GM20431 (cell line): ENCODE measurements around the gene HOXB7.

Source experiments
- in situ Hi-C: fragments of 300-500 bp; cut with MseI, MboI; formaldehyde crosslinking; loops from one replicate; pipeline ENCODE4 v1.15.0; 2020; ENCODE audit warnings: low sequenced_read_pairs; ENCODE audit not compliant: unreplicated experiment

The HOXB7 gene

DNA sequence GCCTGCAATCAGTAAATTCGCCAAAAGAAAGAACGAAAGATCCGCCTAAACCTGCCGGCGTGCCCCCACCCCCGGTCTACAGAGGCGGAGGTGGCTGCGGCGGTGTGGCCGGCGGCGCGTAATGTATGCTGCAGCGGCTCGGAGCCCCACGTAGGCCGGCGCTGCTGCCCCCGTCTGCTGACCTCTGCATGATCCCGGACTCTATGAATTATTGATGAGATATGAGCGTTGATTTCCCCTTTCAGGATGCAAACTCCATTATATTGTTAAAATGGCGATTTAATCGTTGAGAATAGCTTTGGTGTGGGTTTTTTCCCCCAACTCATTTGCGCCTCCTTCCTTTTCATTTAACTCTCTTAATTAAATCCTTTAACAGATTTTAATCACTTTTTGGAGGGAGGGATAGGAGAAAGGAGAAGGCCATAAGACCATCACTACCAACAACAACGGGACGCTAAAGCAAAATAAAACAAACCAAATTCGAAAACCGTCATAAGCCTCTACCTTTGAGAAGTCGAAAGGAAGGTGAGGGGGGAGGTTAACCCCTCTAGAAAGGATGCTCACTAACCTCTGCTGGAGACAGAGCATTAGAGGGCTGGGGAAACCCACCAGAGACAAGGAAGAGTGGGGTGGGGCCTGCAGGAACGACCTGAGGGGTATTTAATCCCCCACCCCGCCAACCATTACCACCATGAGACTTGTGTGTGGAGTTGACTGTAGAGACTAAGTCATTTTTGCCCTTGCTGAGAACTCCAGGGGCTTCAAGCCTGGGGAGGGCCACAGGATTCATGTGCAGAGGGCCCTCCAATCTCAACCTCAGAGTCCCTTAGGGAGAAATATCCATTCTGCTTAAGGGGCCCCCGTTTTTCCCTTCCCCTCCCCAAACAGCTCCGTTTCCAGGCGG, 24.2 kb downstream of the HOXB7 start:
- in situ Hi-C loops: no loop called here

DNA sequence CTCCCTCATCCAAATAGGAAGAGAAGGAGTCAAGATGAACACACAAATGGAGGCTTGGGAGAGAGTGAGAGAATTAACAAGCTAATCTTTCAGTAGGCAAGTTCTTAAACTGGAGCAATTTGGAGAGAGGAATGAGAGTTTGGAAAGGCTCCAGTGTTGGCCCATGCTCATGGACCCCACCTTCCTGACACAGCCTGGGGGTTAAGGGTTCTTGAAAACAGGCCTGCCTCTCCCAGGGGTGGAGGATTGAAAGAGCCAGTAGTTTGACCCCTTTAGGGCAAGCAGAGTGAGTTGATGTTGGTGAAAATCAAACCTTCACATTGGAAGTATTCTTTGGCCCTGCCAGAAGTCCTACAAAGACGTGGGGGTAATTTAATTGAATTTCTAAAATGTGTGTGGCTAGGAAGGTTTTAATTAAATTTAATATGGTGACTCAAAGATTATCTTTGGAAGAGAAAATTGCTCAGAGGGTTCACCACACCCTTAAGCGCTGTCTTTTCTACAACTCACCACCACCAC, 26.5 kb downstream of the HOXB7 start:
- in situ Hi-C loops: no loop called here

DNA sequence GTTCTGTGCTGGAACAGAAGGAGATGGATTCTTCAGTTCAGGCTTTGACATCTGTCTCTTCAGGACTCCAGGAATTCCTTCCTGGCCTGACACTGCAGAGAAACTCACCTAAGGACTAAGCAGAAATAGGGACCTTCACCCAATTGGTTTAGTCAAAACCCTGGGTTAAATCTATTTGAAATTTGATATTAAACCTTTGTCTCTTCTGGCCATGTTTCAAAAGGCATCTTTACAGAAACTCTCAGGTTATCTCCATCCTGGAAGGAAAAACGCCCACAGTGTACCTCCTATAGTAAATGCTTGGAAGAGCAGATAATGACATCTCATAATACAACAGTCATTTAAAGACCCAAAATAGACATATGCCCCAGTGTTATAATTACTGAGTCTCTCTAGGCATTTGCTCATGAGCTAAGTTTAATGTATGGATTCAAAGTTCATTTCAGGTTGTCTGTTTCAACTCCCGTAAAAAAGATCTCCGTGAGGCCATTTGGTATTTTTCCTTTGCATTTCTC, 27.1 kb downstream of the HOXB7 start:
- in situ Hi-C loops: no loop called here

DNA sequence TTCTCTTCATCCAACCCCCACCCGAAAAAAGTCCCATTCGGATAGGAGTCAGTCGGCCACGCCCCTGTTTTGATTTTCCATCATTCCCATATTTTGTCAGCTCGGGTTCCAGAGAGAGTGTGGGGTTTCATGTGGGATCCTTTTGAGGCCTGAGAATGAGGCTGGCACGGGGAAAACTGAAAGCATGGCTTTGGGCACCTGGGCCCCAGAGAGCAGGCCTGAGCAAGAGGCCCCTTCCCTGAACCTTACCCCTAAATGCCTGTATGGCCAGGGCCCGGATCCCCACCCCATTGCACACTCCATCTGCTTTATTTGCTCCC, 28.1 kb downstream of the HOXB7 start:
- in situ Hi-C loops: no loop called here

GRCh38 chr17:48579760-48580554, 30.9 kb downstream of the HOXB7 start:
- in situ Hi-C loops: no loop called here

GRCh38 chr17:48579471-48579759, 31.4 kb downstream of the HOXB7 start:
- in situ Hi-C loops: no loop called here

DNA sequence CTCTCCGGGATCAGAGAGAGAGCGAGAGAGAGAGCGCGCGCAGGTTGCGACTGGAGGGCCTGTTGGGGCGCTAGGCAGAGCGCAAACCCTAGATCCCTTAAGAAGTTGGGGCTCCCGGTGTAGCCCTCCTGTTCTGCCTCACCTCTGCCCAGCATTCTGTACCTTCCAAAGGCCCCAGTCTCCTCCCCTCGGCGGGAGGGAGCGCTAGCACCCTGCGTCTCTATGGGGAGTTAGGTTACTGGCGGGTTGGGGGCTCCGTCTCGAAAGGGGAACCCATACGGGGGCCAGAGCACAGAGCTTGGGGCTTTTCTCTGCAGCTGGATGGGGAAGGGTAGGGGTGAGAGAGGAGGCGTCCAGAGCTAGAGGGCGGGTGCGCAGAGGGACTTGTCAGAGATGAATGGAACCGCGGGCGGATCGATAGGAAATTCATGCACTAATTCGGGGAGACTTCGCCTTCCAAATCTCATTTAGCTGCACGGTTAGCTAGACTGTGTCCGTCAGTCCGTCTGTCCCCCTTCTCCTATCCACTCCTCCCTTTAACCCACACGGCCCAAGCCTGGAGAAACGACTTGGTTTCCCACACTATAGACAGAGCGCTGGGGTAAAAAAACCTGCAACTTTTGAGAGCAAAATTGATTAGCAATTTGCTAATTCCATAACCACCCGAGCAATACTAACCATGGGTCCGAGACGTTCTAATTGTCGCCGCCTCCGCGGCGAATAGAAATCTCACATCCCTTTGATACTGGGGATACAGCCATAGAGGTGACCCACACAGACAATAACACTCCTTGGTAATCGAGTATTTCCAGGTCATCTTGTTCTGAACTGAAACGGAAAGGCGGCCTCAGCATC, 32.0 kb downstream of the HOXB7 start:
- in situ Hi-C loops: no loop called here

DNA sequence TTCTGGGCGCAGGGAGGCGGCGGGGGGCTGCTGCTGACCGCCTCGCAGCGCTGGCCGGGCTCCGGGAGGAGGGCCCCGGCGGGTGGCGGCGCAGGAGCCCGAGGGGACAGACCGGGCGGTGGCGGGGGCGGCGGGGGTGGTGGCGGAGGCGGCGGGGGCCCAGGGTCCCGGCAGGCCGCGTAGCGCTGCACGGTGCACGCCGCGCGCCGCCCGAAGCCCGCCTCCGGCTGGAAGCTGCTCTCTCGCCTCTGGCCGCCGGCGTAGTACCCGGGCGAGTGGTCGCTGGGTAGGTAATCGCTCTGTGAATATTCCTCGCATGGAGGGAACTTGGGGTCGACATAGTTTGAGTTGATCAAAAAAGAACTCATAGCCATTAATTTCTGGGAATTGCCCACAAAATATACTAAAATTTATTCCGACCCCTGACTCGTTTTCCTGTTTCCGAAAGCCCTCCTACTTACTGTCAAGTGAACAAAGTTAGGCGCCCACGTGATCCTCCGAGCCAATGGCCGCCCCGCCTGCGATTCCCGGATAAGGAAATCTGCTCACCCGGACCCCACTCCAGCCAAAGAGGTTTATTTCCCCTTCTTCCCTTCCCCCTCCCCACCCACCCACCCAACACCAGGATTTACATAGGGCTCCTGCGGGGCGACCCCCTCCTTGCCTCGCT, 32.7 kb downstream of the HOXB7 start, which contains the start of gene HOXB4:
HOXB4 (minus strand) TSS at position 405 of the 670 bp plus-strand sequence; CDS start at position 374, 31 bp downstream.
- in situ Hi-C loops: no loop called here

- in situ Hi-C loops: no loop called here
Observed at GRCh38 chr17:48577330-48577945, 33.4 kb downstream of the HOXB7 start.

GRCh38 chr17:48576479-48577309, 34.1 kb downstream of the HOXB7 start:
- in situ Hi-C loops: no loop called here

GRCh38 chr17:48575673-48576478, 34.9 kb downstream of the HOXB7 start:
- in situ Hi-C loops: no loop called here

DNA sequence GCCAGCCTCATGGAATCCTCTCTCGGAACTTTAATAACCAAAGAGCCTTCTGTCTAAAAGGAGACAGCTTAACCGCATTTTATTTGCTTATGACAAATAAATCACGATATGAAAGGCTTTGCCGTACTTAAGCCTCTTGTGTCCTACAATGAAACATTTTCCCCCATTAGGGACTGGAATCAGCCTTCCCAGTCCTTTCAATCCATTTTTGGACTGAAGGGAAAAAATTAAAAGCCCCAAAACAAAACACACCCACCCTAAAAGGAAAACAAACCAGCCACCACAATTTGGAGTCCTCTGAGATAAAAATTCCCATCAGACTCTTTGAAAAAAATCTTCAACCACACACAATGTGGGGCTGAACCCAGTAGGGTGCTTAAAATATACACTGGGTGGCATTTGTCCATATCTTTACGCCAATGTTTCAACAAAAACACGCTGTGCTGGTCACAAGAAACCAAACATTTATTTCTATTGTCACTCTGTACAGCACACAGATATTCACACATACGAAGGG, 35.7 kb downstream of the HOXB7 start:
- in situ Hi-C loops: no loop called here

DNA sequence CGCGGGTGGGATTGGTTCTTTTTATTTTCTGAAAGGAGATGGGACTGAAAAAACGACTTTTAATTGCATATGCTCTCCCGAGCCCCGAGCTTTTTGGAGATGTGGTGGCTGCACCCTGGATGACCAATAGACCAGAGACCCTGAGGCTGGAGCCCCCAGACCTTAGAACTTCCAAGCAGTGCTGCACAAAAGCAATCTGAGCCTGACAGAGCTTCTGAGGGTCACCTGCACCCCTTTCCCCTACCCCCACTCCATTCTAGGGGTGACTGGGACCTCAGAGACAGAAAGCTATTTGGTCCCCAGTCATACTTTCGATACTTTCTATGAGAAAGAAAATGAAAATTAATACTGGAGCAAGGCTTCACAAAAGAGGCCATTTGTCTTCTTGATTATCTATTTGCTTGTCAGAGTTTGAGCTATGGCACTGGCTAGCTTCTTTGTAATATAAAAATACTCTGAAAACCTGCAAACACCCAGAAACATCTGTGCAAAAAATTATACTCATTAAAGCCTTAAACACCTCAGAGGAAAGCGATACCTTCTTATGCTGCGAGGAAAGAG, 36.2 kb downstream of the HOXB7 start:
- in situ Hi-C loops: no loop called here

DNA sequence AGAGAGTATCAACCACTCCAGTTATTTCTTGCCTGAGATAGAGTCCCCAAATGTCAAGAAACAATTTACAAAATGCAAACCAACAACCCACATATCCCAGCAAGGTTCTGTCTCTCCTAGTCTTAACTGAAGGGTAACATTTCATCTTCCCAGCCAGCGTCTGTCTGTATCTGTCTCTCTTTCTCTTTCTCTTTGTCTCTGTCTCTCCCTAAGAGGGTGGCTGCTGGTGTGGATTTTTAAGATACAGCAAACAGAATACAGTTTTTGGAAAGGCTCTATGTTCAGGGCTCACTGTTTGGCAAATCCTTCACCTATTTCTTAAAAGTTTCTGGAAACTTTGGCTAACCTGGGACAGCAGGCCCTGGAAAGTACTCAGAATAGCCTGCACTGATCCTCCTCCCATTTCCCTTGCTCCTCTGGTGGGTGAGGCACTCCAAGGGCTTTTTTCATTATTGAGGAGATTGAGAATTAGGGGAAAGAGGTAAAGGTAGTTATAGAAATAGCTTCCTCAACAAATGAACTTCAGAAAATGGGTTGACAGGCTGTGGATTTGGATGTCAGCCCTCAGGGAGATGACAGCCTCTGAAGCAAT, 38.9 kb downstream of the HOXB7 start:
- in situ Hi-C loops: no loop called here

DNA sequence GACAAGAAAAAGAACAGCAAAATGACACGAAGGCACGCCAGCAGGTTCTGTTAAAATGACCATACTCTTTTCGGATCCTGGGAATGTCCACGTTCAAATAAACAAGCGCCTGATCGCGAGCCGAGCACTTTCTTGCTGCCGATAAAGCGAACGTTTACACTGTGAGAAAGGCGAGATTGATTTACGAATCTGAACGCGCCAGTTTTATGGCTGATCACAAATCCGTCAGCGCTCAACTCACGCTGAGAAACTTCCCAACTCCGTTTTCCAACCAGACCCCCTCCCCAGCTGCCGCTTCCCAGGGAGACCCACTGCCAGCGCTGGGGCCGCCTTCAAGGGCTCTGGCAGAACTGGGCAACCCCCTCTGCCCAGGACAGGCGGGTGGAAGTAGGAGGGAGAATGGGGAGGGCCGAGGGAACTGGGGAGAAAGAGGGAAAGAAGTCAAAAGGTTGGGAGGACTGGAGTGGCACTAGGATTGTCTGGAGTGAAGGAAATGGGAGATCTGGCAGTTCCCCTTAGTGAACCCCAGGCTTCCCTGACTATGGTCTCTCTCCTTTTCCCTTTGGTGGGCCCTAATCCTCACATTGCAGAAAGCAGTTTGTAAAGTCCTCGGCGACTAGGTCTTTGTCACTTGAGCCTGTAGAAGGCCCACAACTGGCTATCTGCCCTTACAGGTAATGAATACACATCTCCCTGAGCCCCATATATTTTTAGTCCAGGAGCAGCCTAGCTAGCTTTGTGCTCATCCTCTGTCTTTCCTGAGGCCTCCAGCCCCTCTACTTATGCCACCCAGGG, 39.6 kb downstream of the HOXB7 start:
- in situ Hi-C loops: no loop called here
